AG09319 (cell line): Measurements from ENCODE around the gene GRM2.
"Not testable (repeated sequence)": the region's sequence is repeated elsewhere in the genome, so short reads cannot be mapped to it uniquely, and the experiment has no call there.

Experiments
- DNase-seq: peaks from one replicate; pipeline ENCODE4 v3.0.0-alpha.2; 2010; ENCODE audit warnings: low read depth; ENCODE audit errors: extremely low read depth
- TF ChIP-seq, protein P1 (sequence below): IDR thresholded peaks from 2 replicates; pipeline ENCODE4 v1.5.1; 2011; ENCODE audit warnings: low read depth, mild to moderate bottlenecking, inconsistent platforms, low read length, moderate library complexity

The GRM2 gene

DNA sequence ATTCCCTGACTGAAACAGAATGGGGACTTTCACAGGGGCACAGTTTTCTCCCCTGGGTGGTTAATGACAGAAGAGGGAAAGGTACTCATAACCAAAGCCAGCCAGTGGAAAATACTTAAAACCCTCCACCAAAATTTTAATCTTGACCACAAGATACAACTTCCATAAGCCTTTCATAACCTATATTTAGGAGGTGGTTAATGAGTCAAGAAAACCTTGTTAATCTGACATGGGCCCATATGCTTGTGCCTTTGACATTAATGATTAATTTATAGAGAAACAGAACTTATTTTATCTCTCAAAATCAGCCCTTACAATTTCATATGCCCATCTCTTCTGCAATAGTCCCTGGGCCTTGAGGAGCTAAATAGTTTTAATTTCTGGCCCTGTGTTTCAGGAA lies 41.0 kb downstream of the GRM2 start:
- TF ChIP-seq, protein P1, sequence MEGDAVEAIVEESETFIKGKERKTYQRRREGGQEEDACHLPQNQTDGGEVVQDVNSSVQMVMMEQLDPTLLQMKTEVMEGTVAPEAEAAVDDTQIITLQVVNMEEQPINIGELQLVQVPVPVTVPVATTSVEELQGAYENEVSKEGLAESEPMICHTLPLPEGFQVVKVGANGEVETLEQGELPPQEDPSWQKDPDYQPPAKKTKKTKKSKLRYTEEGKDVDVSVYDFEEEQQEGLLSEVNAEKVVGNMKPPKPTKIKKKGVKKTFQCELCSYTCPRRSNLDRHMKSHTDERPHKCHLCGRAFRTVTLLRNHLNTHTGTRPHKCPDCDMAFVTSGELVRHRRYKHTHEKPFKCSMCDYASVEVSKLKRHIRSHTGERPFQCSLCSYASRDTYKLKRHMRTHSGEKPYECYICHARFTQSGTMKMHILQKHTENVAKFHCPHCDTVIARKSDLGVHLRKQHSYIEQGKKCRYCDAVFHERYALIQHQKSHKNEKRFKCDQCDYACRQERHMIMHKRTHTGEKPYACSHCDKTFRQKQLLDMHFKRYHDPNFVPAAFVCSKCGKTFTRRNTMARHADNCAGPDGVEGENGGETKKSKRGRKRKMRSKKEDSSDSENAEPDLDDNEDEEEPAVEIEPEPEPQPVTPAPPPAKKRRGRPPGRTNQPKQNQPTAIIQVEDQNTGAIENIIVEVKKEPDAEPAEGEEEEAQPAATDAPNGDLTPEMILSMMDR, result no peak
- DNase-seq, result no peak

DNA sequence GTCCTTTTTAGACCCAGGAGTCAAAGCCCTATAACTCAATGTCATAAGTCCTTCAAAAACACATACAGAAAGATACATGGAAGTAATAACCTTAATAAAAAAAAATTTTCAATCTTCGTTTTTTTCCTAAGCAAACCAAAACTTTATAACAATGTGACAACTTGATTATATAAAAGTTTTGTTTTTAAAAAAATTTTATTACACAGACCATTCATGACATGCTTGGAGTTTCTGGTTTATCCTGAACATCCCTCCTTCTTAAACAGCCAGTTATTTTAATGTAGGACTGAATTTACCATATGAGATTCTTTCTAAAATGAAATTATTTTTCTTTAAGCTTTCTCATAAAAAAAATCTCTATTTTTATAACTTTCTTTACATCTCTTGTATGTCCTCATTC lies 41.5 kb downstream of the GRM2 start:
- DNase-seq, result no peak
- TF ChIP-seq, protein P1, result no peak

DNA sequence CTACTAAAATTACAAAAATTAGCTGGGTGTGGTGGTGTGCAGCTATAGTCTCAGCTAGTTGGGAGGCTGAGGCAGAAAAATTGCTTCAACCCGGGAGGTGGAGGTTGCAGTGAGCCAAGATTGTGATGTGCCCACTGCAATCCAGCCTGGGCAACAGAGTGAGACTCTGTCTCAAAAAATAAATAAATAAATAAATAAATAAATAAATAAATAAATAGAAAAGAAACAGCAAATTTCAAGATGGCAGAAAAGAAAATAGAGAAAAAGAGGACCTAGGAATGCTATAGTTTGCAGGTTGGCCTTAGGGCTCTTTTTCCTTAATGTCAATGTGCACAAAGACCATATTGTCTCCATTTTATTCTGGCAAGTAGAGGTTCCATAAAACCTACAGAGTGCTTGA lies 44.0 kb downstream of the GRM2 start:
- TF ChIP-seq, protein P1, result no peak
- DNase-seq, result no peak

DNA sequence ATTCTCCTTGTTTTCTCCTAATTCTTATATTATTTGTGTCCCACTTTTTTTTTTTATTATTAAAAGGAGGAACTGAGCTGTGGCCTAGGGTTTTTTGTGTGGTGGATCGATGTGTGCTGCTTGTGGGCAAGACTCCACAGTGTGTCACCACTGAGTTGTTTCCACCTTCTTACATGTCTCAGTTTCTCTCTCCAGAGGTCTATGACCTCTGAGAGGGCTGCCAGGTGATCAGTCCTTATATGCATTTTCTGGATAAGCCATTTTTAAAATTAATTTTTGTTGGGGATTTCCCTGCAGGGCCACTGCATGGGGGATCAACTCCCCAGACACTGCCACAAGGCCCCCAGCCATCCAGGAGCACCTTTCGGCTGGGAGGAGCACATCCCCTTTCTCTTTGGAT lies 44.4 kb downstream of the GRM2 start:
- DNase-seq, result no peak
- TF ChIP-seq, protein P1, result no peak

DNA sequence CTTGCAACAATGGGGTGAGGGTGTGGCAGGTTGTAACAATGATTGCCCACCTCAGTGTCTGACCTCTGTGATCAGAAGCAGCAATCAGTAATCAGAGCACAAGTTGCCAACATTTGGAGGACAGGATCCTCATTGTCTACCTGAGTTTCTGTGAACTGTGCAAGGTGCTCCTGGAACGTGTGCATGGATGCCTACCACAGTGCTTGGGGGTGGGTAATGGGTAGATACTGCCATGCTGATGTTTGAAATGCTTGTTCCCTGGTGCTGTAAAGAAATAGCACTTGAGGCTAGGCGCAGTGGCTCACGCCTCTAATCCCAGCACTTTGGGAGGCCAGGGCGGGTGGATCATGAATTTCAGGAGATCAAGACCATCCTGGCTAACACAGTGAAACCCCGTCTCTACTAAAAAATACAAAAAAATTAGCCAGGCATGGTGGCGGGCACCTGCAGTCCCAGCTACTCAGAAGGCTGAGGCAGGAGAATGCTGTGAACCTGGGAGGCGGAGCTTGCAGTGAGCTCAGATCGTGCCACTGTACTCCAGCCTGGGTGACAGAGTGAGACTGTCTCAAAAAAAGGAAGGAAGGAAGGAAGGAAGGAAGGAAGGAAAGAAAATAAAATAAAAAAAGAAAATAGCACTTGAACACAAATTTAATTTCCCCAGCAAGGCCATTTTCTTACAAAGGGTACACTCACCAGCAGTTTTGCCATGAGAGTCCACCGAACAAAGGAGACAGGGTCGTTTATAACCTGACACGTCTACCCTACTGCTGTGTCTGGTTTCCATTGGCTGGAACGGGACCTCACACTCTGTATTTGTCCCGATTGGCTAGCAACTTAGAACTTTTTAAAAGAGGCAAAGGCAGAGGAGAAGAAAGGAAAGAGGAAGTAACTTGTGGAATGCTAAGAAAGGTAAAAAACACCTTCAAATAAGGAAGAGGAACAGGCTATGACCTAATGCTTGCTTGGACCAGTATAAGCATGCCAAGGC lies 47.2 kb downstream of the GRM2 start:
- DNase-seq, result not testable (repeated sequence)

DNA sequence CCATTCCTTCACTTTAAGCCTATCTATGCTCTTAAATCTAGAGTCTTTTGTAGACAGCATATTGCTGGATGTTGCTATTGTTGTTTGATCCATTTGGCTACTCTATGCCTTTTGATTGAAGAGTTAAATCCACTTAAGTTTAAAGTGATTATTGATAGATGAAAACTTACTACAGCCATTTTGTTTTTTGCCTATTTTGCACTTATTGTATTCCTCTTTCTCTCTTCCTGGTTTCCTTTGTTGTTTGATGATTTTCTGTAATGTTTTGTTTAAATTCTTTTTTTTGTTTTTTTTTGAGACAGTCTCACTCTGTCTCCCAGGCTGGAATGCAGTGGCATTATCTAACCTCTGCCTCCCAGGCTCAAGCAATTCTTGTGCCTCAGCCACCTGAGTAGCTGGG lies 52.3 kb downstream of the GRM2 start:
- DNase-seq, result no peak
- TF ChIP-seq, protein P1, result no peak
